Measurements from ENCODE around the gene KIF17. TPM values are rescaled to one million over a fixed set of nuclear protein-coding genes. Genes with fewer than 3 reads are reported as not detected.

The KIF17 gene
- polyA plus RNA-seq, 2 of the 4 experiments (the other 2 are of a cell fraction): 0.78 to 1.0 TPM

DNA sequence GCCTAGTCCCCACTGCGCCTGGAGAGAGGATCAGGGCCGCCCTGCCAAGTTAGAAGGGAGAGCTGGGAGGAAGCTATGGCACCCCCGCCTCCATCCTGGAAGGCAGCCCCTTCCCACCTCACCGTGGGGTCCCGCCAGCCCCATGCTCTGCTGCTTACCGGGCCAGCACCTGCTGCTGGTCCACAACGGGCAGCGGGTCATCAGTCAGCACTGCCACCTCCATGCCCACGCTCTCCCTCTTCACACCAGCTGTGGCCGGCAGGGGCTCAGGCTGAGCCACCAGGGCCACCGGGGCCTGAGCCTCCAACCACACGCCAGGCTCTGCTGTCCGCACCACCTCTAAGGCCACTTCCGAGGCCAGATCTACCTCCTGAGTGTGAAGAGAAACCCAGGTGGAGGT is 33.2 kb downstream of the KIF17 start (continued):
- TF ChIP-seq CTCF (IDR thresholded peaks at IDR 0.05) (no peak), FOXS1 (CRISPR knock-in tag; IDR thresholded peaks at IDR 0.05) (no peak), CHD2 (IDR thresholded peaks at IDR 0.05; ENCODE audit: low read length, partially characterized antibody) (no peak)

GRCh38 chr1:20684050-20684620 is 33.7 kb downstream of the KIF17 start:
- no peaks in the 10 kb centered on the region for H3K4me1 ChIP-seq
- CTCF ChIA-PET: interaction anchor here (1.7 kb wide), 1 partner anchor 13 kb away, joined by 6 read pairs; no protein-coding TSS in a partner anchor
- POLR2A ChIA-PET: no interaction called here
- H3K4me3 ChIP-seq: no peak overlapping the region
- ATAC-seq (no peak), DNase-seq (ENCODE audit: low read depth in 1 of 2, low spot score in 1 of 2) (no peak), FAIRE-seq (no peak)
- no peak overlapping the region for H3K27ac ChIP-seq
- TF ChIP-seq HOXA7 (CRISPR knock-in tag; IDR thresholded peaks at IDR 0.05) (no peak), MAFK (IDR thresholded peaks at IDR 0.05; ENCODE audit: partially characterized antibody) (no peak), HEYL (CRISPR knock-in tag; IDR thresholded peaks at IDR 0.05) (no peak), HOXB13 (CRISPR knock-in tag; IDR thresholded peaks at IDR 0.05; ENCODE audit: low read depth) (no peak)
- no peak overlapping the region for H3K4me2 ChIP-seq
- no peaks in the 10 kb centered on the region for H3K9me3 ChIP-seq
- WGBS (ENCODE audit: missing lambda C conversion rate): 69% methylated on average over 8 of the region's 13 CpGs

DNA sequence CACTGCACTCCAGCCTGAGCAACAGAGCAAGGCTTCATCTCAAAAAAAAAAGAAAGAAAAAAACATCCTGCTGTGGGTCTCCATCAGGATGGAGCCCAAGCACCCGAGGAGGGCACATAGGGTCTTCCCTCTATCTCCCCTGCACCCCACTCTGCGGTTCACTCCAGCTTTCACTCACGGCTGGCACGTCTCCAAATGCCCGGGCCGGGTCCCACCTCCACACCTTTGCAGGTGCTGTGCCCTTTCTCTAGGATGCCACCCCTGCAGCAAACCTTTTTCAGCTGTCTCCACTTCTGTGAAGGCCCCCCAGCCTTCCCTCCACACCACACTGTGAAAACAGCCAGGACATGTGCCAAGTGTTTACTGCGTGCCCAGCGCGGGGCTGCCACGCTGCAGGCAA is 34.2 kb downstream of the KIF17 start:
- Histone ChIP-seq H3K9me3 (no peaks in the 10 kb centered on the region), H3K4me1 (no peaks in the 10 kb centered on the region), H3K27ac (no peak overlapping the region), H3K4me2 (no peak overlapping the region), H3K4me3 (no peak overlapping the region)
- ChIA-PET POLR2A (no interaction called here), CTCF (interaction anchor here (1.7 kb wide), 1 partner anchor 13 kb away, joined by 6 read pairs; no protein-coding TSS in a partner anchor)
- FAIRE-seq (no peak), DNase-seq (ENCODE audit: low read depth in 1 of 2, low spot score in 1 of 2) (no peak), ATAC-seq (no peak)
- TF ChIP-seq HES2 (IDR thresholded peaks at IDR 0.05): no peak
- TF ChIP-seq HMGXB4 (CRISPR knock-in tag; IDR thresholded peaks at IDR 0.05; ENCODE audit: borderline replicate concordance): no peak
- no peak for TF ChIP-seq EHF (CRISPR knock-in tag; IDR thresholded peaks at IDR 0.05)
- TF ChIP-seq RCOR1 (IDR thresholded peaks at IDR 0.05; ENCODE audit: low read depth, low read length): no peak
- TF ChIP-seq KDM1A (IDR thresholded peaks at IDR 0.05; ENCODE audit: low read depth): no peak
- TF ChIP-seq CBX2 (IDR thresholded peaks at IDR 0.05; ENCODE audit: borderline replicate concordance, low read depth): no peak
- TF ChIP-seq ZC3H11A (IDR thresholded peaks at IDR 0.05): no peak
- no peak for TF ChIP-seq POLR2AphosphoS2 (conservative IDR thresholded peaks at IDR 0.05; ENCODE audit: low read length)
- TF ChIP-seq FOSL2 (IDR thresholded peaks at IDR 0.05): no peak
- TF ChIP-seq FOSL2 (CRISPR knock-in tag; IDR thresholded peaks at IDR 0.05): no peak
- no peak for TF ChIP-seq HOXA7 (CRISPR knock-in tag; IDR thresholded peaks at IDR 0.05)
- no peak for TF ChIP-seq RAD21 (conservative IDR thresholded peaks at IDR 0.05 in 1 of 2, IDR thresholded peaks at IDR 0.05 in 1 of 2)
- TF ChIP-seq SREBF2 (IDR thresholded peaks at IDR 0.05): no peak
- no peak for TF ChIP-seq HOXB13 (CRISPR knock-in tag; IDR thresholded peaks at IDR 0.05; ENCODE audit: low read depth)
- no peak for TF ChIP-seq POLR2A (IDR thresholded peaks at IDR 0.05; ENCODE audit: low read length)
- no peak for TF ChIP-seq HOXB5 (CRISPR knock-in tag; IDR thresholded peaks at IDR 0.05)
- TF ChIP-seq, protein P1, sequence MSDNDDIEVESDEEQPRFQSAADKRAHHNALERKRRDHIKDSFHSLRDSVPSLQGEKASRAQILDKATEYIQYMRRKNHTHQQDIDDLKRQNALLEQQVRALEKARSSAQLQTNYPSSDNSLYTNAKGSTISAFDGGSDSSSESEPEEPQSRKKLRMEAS (IDR thresholded peaks at IDR 0.05): no peak
- 72% methylated on average over 10 of the region's 10 CpGs for WGBS (ENCODE audit: missing lambda C conversion rate)
